ENCODE measurements around the gene DEPP1. TPM values are rescaled to one million over a fixed set of nuclear protein-coding genes. Genes with fewer than 3 reads are reported as not detected.

The DEPP1 gene
- total RNA-seq, 1 donor from 2014 or later = 1.5 TPM

GRCh38 chr10:44956717-44957706 lies 21.6 kb downstream of the DEPP1 start:
- Mint-ChIP-seq H3K27me3 (ENCODE audit: low read depth) (no peaks in the 10 kb centered on the region), H3K4me3 (ENCODE audit: low read depth) (no peak overlapping the region), H3K27ac (no peak overlapping the region), H3K4me1 (ENCODE audit: low read depth) (peaks cover 10% of the 10 kb centered on the region), H3K9me3 (no peaks in the 10 kb centered on the region), H3K36me3 (ENCODE audit: low read depth) (peaks cover 10% of the 10 kb centered on the region)
- intact Hi-C loops (cut with micrococcal nuclease) = no loop called here
- peak; percentile 0 for DNase-seq (ENCODE audit: low spot score)

GRCh38 chr10:44956226-44956625 lies 22.4 kb downstream of the DEPP1 start:
- peaks cover 10% of the 10 kb centered on the region for H3K36me3 Mint-ChIP-seq (ENCODE audit: low read depth)
- H3K9me3 Mint-ChIP-seq = no peaks in the 10 kb centered on the region
- DNase-seq (ENCODE audit: low spot score) = peak; percentile 4
- no peak overlapping the region for H3K4me3 Mint-ChIP-seq (ENCODE audit: low read depth)
- H3K27ac Mint-ChIP-seq = no peak overlapping the region
- H3K27me3 Mint-ChIP-seq (ENCODE audit: low read depth) = no peaks in the 10 kb centered on the region
- intact Hi-C loops (cut with micrococcal nuclease) = no loop called here
- H3K4me1 Mint-ChIP-seq (ENCODE audit: low read depth) = peaks cover 10% of the 10 kb centered on the region

GRCh38 chr10:44955413-44956070 lies 23.1 kb downstream of the DEPP1 start:
- intact Hi-C loops (cut with micrococcal nuclease) = no loop called here

GRCh38 chr10:44954962-44955361 lies 23.6 kb downstream of the DEPP1 start:
- intact Hi-C loops (cut with micrococcal nuclease) = no loop called here
- H3K27me3 Mint-ChIP-seq (ENCODE audit: low read depth) = no peaks in the 10 kb centered on the region

More at GRCh38 chr10:44955413-44956070, 23.1 kb downstream of the DEPP1 start:
- no peak overlapping the region for H3K27ac Mint-ChIP-seq
- H3K4me1 Mint-ChIP-seq (ENCODE audit: low read depth) = peaks cover 10% of the 10 kb centered on the region
- no peaks in the 10 kb centered on the region for H3K9me3 Mint-ChIP-seq
- peaks cover 10% of the 10 kb centered on the region for H3K36me3 Mint-ChIP-seq (ENCODE audit: low read depth)
- H3K4me3 Mint-ChIP-seq (ENCODE audit: low read depth) = no peak overlapping the region
- DNase-seq (ENCODE audit: low spot score) = no peak
- no peaks in the 10 kb centered on the region for H3K27me3 Mint-ChIP-seq (ENCODE audit: low read depth)

GRCh38 chr10:44954042-44954441 lies 24.6 kb downstream of the DEPP1 start:
- intact Hi-C loops (cut with micrococcal nuclease) = no loop called here
- no peak for DNase-seq (ENCODE audit: low spot score)
- no peak overlapping the region for H3K27ac Mint-ChIP-seq
- no peak overlapping the region for H3K4me3 Mint-ChIP-seq (ENCODE audit: low read depth)
- H3K9me3 Mint-ChIP-seq = no peaks in the 10 kb centered on the region
- peaks cover 10% of the 10 kb centered on the region for H3K36me3 Mint-ChIP-seq (ENCODE audit: low read depth)
- no peaks in the 10 kb centered on the region for H3K27me3 Mint-ChIP-seq (ENCODE audit: low read depth)
- H3K4me1 Mint-ChIP-seq (ENCODE audit: low read depth) = peaks cover 10% of the 10 kb centered on the region

More at GRCh38 chr10:44954962-44955361, 23.6 kb downstream of the DEPP1 start:
- peaks cover 10% of the 10 kb centered on the region for H3K4me1 Mint-ChIP-seq (ENCODE audit: low read depth)
- peaks cover 10% of the 10 kb centered on the region for H3K36me3 Mint-ChIP-seq (ENCODE audit: low read depth)
- no peaks in the 10 kb centered on the region for H3K9me3 Mint-ChIP-seq
- H3K27ac Mint-ChIP-seq = peak overlapping the region; percentile 36
- H3K4me3 Mint-ChIP-seq (ENCODE audit: low read depth) = no peak overlapping the region
- no peak for DNase-seq (ENCODE audit: low spot score)

DNA sequence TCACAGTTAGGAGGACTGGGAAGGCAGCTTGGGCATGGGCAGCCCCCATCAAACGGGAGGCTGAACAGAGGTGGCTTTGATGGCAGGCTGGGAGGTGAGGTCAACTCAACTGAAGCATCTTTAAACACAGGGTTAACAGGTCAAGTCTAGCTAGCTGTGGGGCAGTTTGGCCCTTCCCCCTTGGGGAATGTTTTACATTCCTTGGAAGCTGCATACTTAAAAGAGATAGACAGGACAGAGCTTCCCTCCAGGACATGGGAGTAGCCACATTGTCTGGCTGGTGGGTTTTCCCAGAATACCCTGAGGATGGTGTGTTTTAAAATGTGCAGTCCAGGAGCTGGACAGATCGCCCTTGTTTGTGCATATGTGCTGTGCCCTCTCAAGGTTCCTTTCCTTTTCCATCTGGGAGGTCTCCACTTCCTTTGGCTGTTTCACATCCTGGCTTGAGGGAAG lies 25.8 kb downstream of the DEPP1 start:
- Mint-ChIP-seq H3K9me3 (no peaks in the 10 kb centered on the region), H3K27me3 (ENCODE audit: low read depth) (no peaks in the 10 kb centered on the region), H3K4me1 (ENCODE audit: low read depth) (no peaks in the 10 kb centered on the region), H3K27ac (no peak overlapping the region), H3K36me3 (ENCODE audit: low read depth) (peaks cover 10% of the 10 kb centered on the region), H3K4me3 (ENCODE audit: low read depth) (no peak overlapping the region)
- intact Hi-C loops (cut with micrococcal nuclease) = no loop called here
- peak; percentile 6 for DNase-seq (ENCODE audit: low spot score)

- H3K27me3 Mint-ChIP-seq (ENCODE audit: low read depth) = no peaks in the 10 kb centered on the region
- no peak for DNase-seq (ENCODE audit: low spot score)
Measured at GRCh38 chr10:44951576-44952226, 26.9 kb downstream of the DEPP1 start.

DNA sequence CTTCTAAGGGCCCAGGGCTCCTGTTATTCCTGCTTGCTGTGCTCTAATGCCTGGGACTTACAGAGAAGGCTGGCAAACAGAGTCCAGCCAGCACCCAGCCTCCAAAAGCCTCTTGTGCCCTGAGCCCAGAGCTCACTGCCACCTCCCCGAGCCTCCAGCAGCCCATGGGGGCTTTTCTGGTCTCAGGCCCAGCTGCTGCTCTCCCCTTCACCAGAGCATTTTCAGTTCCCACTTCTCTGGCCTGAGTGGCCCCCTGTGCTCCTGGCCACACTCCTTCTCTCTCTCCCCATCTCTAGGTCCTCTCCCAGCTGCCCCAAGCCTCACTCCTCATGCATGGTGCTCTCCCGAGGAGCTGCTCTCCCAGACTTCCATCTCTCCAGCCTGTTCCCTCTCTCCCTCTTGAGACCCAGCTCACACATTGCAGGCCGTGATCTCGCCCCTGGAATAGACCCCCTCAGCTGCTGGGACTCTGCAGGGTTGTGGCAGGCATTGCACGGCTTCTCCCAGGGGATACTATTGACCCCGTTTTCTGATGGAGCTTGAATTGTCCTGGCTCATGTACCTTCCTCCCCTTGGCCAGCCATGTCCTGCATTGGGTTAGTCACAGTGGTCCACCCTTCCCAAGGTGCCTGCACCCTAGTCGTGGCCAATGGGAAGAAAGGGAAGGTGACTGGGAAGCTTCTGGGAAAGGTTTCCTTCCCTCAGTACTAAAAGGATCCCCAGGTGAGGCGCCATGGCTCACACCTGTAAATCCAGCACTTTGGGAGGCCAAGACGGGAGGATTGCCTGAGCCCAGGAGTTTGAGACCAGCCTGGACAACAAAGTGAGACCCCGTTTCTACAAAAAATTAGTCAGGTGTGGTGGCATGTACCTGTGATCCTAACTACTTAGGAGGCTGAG lies 28.0 kb downstream of the DEPP1 start:
- intact Hi-C loops (cut with micrococcal nuclease) = no loop called here
- Mint-ChIP-seq H3K9me3 (peaks cover 4% of the 10 kb centered on the region), H3K27me3 (ENCODE audit: low read depth) (no peaks in the 10 kb centered on the region), H3K4me1 (ENCODE audit: low read depth) (peaks cover 2% of the 10 kb centered on the region), H3K27ac (no peak overlapping the region), H3K36me3 (ENCODE audit: low read depth) (peaks cover 3% of the 10 kb centered on the region), H3K4me3 (ENCODE audit: low read depth) (no peak overlapping the region)
- DNase-seq (ENCODE audit: low spot score) = peak; percentile 5

More at GRCh38 chr10:44951576-44952226, 26.9 kb downstream of the DEPP1 start:
- intact Hi-C loops (cut with micrococcal nuclease) = no loop called here
- no peak overlapping the region for H3K27ac Mint-ChIP-seq
- peaks cover 10% of the 10 kb centered on the region for H3K36me3 Mint-ChIP-seq (ENCODE audit: low read depth)
- H3K4me1 Mint-ChIP-seq (ENCODE audit: low read depth) = no peaks in the 10 kb centered on the region
- no peak overlapping the region for H3K4me3 Mint-ChIP-seq (ENCODE audit: low read depth)
- H3K9me3 Mint-ChIP-seq = no peaks in the 10 kb centered on the region

- Mint-ChIP-seq H3K4me1 (ENCODE audit: low read depth) (peaks cover 2% of the 10 kb centered on the region), H3K36me3 (ENCODE audit: low read depth) (peaks cover 6% of the 10 kb centered on the region), H3K27ac (no peak overlapping the region), H3K4me3 (ENCODE audit: low read depth) (no peak overlapping the region), H3K9me3 (peaks cover 8% of the 10 kb centered on the region), H3K27me3 (ENCODE audit: low read depth) (peaks cover 2% of the 10 kb centered on the region)
- peak; percentile 3 for DNase-seq (ENCODE audit: low spot score)
- intact Hi-C loops (cut with micrococcal nuclease) = no loop called here
Measured at GRCh38 chr10:44949915-44950314, 28.7 kb downstream of the DEPP1 start.

DNA sequence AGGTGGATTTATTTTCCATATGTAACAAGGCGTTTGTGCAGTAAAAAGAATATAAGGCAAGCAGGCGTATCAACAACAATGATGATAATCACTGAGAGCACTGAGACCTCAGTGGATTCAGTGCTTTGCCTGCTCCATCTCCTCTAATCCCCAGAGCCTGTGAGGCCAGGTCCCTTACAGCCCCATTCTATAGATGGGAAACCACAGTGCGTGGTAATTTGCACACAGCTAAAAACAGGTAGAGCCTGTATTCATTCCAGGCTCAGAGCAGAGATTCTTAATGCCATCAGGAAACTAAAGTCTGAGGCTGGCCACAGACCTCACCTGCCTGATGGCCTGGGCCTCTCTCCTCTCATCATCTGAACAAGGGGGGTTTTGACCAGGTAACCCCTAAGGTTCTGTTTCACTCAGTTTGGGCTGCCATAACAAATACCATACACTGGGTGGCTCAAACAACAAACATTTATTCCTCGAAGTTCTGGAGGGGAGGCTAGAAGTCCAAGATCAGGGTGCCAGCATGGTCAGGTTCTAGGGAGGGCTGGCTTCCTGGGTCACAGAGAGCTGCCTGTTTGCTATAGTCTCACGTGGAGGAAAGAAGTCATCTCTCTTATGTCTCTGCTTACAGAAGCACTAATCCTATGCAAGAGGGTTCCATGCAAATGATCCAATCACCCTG lies 29.3 kb downstream of the DEPP1 start:
- H3K9me3 Mint-ChIP-seq = peaks cover 14% of the 10 kb centered on the region
- DNase-seq (ENCODE audit: low spot score) = peak; percentile 2
- peaks cover 3% of the 10 kb centered on the region for H3K36me3 Mint-ChIP-seq (ENCODE audit: low read depth)
- peaks cover 4% of the 10 kb centered on the region for H3K27me3 Mint-ChIP-seq (ENCODE audit: low read depth)
- no peak overlapping the region for H3K27ac Mint-ChIP-seq
- H3K4me1 Mint-ChIP-seq (ENCODE audit: low read depth) = peaks cover 2% of the 10 kb centered on the region
- no peak overlapping the region for H3K4me3 Mint-ChIP-seq (ENCODE audit: low read depth)
- intact Hi-C loops (cut with micrococcal nuclease) = no loop called here

GRCh38 chr10:44948642-44949041 lies 30.0 kb downstream of the DEPP1 start:
- no peak for DNase-seq (ENCODE audit: low spot score)
- H3K9me3 Mint-ChIP-seq = peaks cover 18% of the 10 kb centered on the region
- no peak overlapping the region for H3K4me3 Mint-ChIP-seq (ENCODE audit: low read depth)
- H3K27ac Mint-ChIP-seq = no peak overlapping the region
- peaks cover 4% of the 10 kb centered on the region for H3K27me3 Mint-ChIP-seq (ENCODE audit: low read depth)
- peaks cover 2% of the 10 kb centered on the region for H3K4me1 Mint-ChIP-seq (ENCODE audit: low read depth)
- peaks cover 3% of the 10 kb centered on the region for H3K36me3 Mint-ChIP-seq (ENCODE audit: low read depth)
- intact Hi-C loops (cut with micrococcal nuclease) = no loop called here
